Breast epithelium (tissue), 4 donors: Measurements from ENCODE around the gene TLX3. TPM values are rescaled to one million over a fixed set of nuclear protein-coding genes. Genes with fewer than 3 reads are reported as not detected.

ENCODE experiments used
- DNase-seq, 2 donors: peaks; one replicate each; pipeline ENCODE4 v3.0.0-alpha.2; 2019; ENCODE audit warnings: low spot score in 2 of 2
- H3K27ac ChIP-seq, 2 donors: fragments of 200-600 bp; sonication (generic) in 1 of 2; one replicate each; pipeline ENCODE4 v1.5.1; 2016 to 2019; ENCODE audit warnings: mild to moderate bottlenecking in 1 of 2
- H3K27me3 ChIP-seq, 2 donors: fragments of 200-600 bp; sonication (generic) in 1 of 2; one replicate each; pipeline versions ENCODE4 v1.5.1 to v1.6.0; 2017 to 2019; ENCODE audit warnings: control low read depth in 1 of 2, mild to moderate bottlenecking in 1 of 2
- H3K36me3 ChIP-seq: fragments of 200-600 bp; one replicate; pipeline ENCODE4 v1.5.1; 2019
- H3K4me1 ChIP-seq, 2 donors: fragments of 200-600 bp; sonication (generic); one replicate each; pipeline ENCODE4 v1.5.1; 2016 to 2019; ENCODE audit warnings: control low read depth in 1 of 2
- H3K4me3 ChIP-seq, 3 donors: fragments of 200-600 bp; sonication (generic); 1 replicate in 2 of 3; 2 replicates in 1 of 3; pipeline ENCODE4 v1.5.1; 2016 to 2019; ENCODE audit warnings: mild to moderate bottlenecking in 3 of 3, moderate library complexity in 2 of 3
- H3K9me3 ChIP-seq, 2 donors: fragments of 200-600 bp; sonication (generic) in 1 of 2; one replicate each; pipeline ENCODE4 v1.5.1; 2016 to 2019; ENCODE audit warnings: control low read depth in 1 of 2
- POLR2A ChIP-seq: fragments of 450-650 bp; IDR thresholded peaks from one replicate; pipeline ENCODE4 v1.6.1; 2016; ENCODE audit warnings: antibody characterized with exemption, mild to moderate bottlenecking, moderate library complexity
- POLR2AphosphoS5 ChIP-seq, 3 donors: sonication (generic); formaldehyde crosslinking; IDR thresholded peaks; one replicate each; pipeline ENCODE4 v1.6.1; 2017; ENCODE audit warnings: antibody characterized with exemption in 3 of 3
- intact Hi-C: fragments of 100-400 bp; cut with DNase I; formaldehyde crosslinking; loops from one replicate; pipeline ENCODE4 v1.15.1; 2023; ENCODE audit warnings: low total_unique reads
- total RNA-seq, 3 donors: library from RNA; depleted of rRNA; stranded (reverse); fragments of >200 nt; gene quantifications; one replicate each; pipeline ENCODE4 v1.1.0, GENCODE V29; 2016
- TF ChIP-seq, protein P1 (sequence below), 3 donors: fragments of 450-650 bp; IDR thresholded peaks; one replicate each; pipeline ENCODE4 v1.5.1; 2016 to 2017; ENCODE audit warnings: antibody characterized with exemption in 3 of 3, mild to moderate bottlenecking in 3 of 3, moderate library complexity in 3 of 3

TLX3 gene
- total RNA-seq, 3 donors from 2014 or later, result not detected

GRCh38 chr5:171272996-171273970 is 35.8 kb upstream of the TLX3 start:
- Histone ChIP-seq H3K27ac (no peak overlapping the region), H3K27me3 (no peaks in the 10 kb centered on the region), H3K9me3 (no peaks in the 10 kb centered on the region), H3K4me1 (no peaks in the 10 kb centered on the region), H3K36me3 (no peaks in the 10 kb centered on the region), H3K4me3 (no peak overlapping the region)
- TF ChIP-seq POLR2A, result no peak
- TF ChIP-seq, protein P1, sequence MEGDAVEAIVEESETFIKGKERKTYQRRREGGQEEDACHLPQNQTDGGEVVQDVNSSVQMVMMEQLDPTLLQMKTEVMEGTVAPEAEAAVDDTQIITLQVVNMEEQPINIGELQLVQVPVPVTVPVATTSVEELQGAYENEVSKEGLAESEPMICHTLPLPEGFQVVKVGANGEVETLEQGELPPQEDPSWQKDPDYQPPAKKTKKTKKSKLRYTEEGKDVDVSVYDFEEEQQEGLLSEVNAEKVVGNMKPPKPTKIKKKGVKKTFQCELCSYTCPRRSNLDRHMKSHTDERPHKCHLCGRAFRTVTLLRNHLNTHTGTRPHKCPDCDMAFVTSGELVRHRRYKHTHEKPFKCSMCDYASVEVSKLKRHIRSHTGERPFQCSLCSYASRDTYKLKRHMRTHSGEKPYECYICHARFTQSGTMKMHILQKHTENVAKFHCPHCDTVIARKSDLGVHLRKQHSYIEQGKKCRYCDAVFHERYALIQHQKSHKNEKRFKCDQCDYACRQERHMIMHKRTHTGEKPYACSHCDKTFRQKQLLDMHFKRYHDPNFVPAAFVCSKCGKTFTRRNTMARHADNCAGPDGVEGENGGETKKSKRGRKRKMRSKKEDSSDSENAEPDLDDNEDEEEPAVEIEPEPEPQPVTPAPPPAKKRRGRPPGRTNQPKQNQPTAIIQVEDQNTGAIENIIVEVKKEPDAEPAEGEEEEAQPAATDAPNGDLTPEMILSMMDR (IDR thresholded peaks at IDR 0.05), result no peak
- no peak for DNase-seq
- intact Hi-C loops, result no loop called here

- H3K27me3 ChIP-seq, result no peaks in the 10 kb centered on the region
- intact Hi-C loops, result no loop called here
- H3K4me3 ChIP-seq, result no peak overlapping the region
- H3K9me3 ChIP-seq, result no peaks in the 10 kb centered on the region
- H3K27ac ChIP-seq, result no peak overlapping the region
- no peaks in the 10 kb centered on the region for H3K4me1 ChIP-seq
- no peak for DNase-seq
- TF ChIP-seq POLR2A (no peak), POLR2AphosphoS5 (IDR thresholded peaks at IDR 0.05) (no peak)
- TF ChIP-seq, protein P1 (IDR thresholded peaks at IDR 0.05), result no peak
- no peaks in the 10 kb centered on the region for H3K36me3 ChIP-seq
Measured at GRCh38 chr5:171275841-171276544, 33.1 kb upstream of the TLX3 start.

GRCh38 chr5:171283753-171284152 is 25.3 kb upstream of the TLX3 start:
- TF ChIP-seq POLR2AphosphoS5 (IDR thresholded peaks at IDR 0.05) (no peak), POLR2A (no peak)
- TF ChIP-seq, protein P1 (IDR thresholded peaks at IDR 0.05), result no peak
- Histone ChIP-seq H3K4me1 (no peaks in the 10 kb centered on the region), H3K27me3 (no peaks in the 10 kb centered on the region), H3K9me3 (no peaks in the 10 kb centered on the region), H3K36me3 (no peaks in the 10 kb centered on the region), H3K4me3 (no peak overlapping the region), H3K27ac (no peak overlapping the region)
- no peak for DNase-seq
- intact Hi-C loops, result no loop called here

DNA sequence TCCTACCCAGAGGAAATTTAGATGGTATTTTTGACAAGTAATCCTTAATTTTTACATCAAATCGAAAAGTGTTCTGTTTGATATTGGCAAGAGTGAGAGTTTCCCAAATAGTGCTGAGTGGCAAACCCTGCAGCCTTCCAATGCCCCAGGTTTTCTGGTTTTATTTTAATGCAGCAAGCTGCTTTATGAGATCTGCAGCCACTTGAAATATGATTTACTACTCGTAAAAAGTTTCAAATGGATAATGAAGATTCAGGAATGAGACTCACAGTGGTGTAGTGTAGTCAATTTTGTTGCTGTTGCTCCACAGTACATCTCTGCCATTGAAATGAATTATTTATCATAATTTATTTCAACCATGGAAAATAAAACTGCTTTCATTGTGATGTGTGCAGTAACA is 23.6 kb upstream of the TLX3 start:
- intact Hi-C loops, result no loop called here
- H3K27ac ChIP-seq, result no peak overlapping the region
- TF ChIP-seq, protein P1 (IDR thresholded peaks at IDR 0.05), result no peak
- TF ChIP-seq POLR2AphosphoS5 (IDR thresholded peaks at IDR 0.05) (no peak), POLR2A (no peak)
- H3K9me3 ChIP-seq, result no peaks in the 10 kb centered on the region
- no peak for DNase-seq
- no peaks in the 10 kb centered on the region for H3K4me1 ChIP-seq
- no peaks in the 10 kb centered on the region for H3K27me3 ChIP-seq
- no peaks in the 10 kb centered on the region for H3K36me3 ChIP-seq
- no peak overlapping the region for H3K4me3 ChIP-seq

GRCh38 chr5:171288066-171288465 is 21.0 kb upstream of the TLX3 start:
- intact Hi-C loops, result no loop called here
- Histone ChIP-seq H3K27ac (no peak overlapping the region), H3K4me1 (no peaks in the 10 kb centered on the region), H3K27me3 (no peaks in the 10 kb centered on the region), H3K4me3 (no peak overlapping the region), H3K36me3 (no peaks in the 10 kb centered on the region), H3K9me3 (no peaks in the 10 kb centered on the region)
- DNase-seq, result no peak
- TF ChIP-seq POLR2AphosphoS5 (IDR thresholded peaks at IDR 0.05), result no peak
- TF ChIP-seq, protein P1 (IDR thresholded peaks at IDR 0.05), result no peak
- TF ChIP-seq POLR2A, result no peak
